ENCODE results near the gene ACSM2A.
"Not testable (repeated sequence)": the region's sequence is repeated elsewhere in the genome, so short reads cannot be mapped to it uniquely, and the experiment has no call there.

The ACSM2A gene

GRCh38 chr16:20460313-20460712, 9.0 kb downstream of the ACSM2A start:
- not testable (repeated sequence) for DNase-seq

DNA sequence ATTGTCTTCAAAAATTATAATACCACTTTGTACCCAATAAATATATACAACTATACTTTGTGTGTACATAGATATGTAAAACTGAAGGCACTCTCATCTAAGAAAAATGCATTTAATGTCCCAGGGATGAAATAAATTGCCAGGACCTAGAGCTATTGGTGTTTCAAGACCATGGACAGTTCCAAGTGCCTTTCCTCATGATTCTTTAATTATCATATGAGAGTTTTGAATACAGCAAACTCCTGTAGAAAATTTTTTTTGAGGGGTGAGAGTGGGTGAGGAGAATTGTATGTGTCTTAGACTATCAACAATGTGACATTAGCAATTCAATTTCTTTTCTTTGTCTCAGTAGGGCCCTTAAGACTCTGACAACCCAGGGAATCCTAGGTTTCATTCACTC, 17.6 kb downstream of the ACSM2A start:
- not testable (repeated sequence) for DNase-seq

DNA sequence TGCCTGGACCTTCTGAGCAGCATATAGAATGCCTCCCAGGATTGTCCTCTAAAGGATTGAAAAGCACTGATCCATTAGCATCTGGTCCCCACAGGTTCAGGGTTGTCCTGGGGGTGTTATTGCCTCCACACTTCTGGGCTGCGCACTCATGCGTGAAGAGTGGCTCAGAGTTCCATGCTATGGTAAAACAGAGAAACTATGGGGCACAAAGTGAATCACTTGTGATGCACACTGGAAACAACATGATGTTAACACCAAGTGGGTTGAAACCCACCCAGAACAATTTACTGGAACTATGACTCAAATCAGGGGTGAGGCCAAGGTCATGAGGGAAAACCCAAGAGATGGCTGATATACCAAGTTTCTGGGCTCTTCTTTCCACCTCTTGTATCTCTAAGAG, 18.6 kb downstream of the ACSM2A start:
- DNase-seq, result not testable (repeated sequence)

GRCh38 chr16:20470732-20471131, 19.4 kb downstream of the ACSM2A start:
- DNase-seq, result not testable (repeated sequence)

- DNase-seq, result not testable (repeated sequence)
Measured at GRCh38 chr16:20477188-20477744, 25.9 kb downstream of the ACSM2A start.

DNA sequence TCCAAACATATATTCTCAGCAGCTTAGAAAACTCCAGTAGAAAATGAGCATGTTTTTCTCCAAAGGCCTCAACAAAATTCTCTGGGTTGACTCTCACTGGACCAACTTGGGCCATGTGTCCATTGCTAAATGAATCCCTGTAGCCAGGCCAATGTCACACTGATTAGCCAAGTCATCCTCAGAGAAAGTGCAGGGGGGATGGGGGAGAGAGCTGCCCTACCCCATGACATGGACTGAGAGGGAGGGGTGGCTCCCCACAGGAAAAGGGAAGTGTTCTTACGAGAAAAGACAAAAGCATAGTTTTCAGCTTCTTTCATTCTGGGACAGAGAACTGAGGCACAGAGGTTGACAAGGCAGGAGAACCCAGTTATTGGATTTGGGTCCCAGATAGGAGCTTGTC, 32.7 kb downstream of the ACSM2A start:
- not testable (repeated sequence) for DNase-seq

DNA sequence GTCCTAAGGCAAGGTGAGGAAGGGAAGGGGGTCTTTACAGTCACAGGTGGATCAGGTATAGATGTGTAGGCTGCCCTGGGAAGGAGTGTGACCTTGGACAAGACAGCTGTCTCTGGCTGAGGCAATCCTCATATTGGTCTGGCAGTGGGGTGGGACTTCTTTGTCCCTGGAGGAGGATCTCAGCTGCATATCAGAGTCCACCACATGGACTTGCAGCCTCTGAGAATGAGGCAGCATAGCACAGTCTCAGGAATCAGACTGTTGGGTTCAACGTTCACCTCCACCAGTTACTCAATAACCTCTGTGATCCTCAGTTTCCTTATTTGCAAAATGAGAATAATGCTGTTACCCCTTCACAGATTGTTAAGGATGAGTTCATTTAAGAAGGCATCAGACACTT, 33.4 kb downstream of the ACSM2A start:
- no peak for DNase-seq

GRCh38 chr16:20485408-20485807, 34.1 kb downstream of the ACSM2A start:
- no peak for DNase-seq

- not testable (repeated sequence) for DNase-seq
Measured at GRCh38 chr16:20490994-20491393, 39.7 kb downstream of the ACSM2A start.

DNA sequence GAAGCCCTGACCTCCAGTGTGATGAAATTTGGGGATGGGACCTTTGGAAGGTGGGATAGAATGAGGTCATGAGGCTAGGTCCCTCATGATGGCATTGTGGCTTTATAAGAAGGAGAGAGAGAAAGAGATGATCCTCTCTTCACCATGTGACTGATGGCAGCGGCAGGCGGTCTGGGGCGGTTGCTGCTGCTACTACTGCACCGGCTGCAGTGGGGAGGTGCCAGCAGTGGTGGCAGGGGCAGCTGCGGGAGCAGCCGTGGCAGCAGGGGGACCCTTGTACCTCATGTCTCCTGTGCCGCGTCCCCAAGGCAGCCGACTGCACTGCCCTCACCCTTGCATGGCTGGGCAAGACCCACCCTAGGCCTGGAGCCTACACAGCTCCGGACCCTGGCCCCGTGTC, 40.1 kb downstream of the ACSM2A start:
- DNase-seq, result not testable (repeated sequence)

- no peak for DNase-seq
Measured at GRCh38 chr16:20504418-20504817, 53.1 kb downstream of the ACSM2A start.

GRCh38 chr16:20507280-20507679, 56.0 kb downstream of the ACSM2A start:
- DNase-seq, result no peak

DNA sequence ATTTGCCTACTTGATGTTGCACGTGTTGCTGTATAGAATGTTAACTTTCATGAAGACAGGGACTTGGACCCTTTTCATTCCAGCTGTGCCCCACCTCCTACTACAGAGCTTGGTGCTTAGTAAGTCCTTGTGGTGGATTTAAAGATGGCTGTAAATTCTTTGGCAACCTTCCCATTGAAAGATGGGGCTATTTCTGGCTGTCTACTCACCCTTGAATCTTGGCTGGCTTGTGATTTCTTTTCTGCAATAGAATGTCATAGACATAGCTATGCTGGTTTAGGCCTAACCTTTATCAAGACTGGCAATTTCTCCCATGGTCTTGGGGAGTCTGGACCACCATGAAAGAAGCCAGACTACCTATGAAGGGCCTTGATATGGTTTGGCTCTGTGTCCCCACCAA, 59.0 kb downstream of the ACSM2A start:
- no peak for DNase-seq

DNA sequence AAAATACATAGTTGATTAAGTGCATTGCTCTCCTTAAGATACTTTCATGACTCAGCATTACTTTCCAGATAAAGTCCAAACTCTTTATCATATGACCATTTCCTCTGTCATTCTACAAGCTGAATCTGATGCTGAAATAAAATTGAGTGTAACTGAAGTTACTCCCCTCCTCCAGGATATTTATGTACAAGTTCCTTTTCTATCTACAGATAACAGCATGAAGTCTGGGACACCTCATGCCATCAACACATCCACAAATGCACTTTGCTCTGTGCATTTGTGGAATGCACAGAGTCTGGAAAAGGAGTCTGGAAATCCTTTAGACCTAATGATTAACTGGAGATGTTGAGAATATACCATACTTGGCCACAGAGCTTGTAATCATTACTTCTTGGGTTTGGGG, 64.4 kb downstream of the ACSM2A start:
- DNase-seq, result no peak

GRCh38 chr16:20517149-20517548, 65.8 kb downstream of the ACSM2A start:
- DNase-seq, result no peak

- no peak for DNase-seq
Measured at GRCh38 chr16:20519231-20519630, 67.9 kb downstream of the ACSM2A start.

- DNase-seq, result no peak
Measured at GRCh38 chr16:20520103-20520502, 68.8 kb downstream of the ACSM2A start.

GRCh38 chr16:20531795-20532194, 80.5 kb downstream of the ACSM2A start:
- not testable (repeated sequence) for DNase-seq

- DNase-seq, result not testable (repeated sequence)
Measured at GRCh38 chr16:20532284-20532792, 81.0 kb downstream of the ACSM2A start.

- not testable (repeated sequence) for DNase-seq
Measured at GRCh38 chr16:20536669-20537068, 85.3 kb downstream of the ACSM2A start.
